Measurements from ENCODE around the gene TMEM132D. TPM values are rescaled to one million over a fixed set of nuclear protein-coding genes. Genes with fewer than 3 reads are reported as not detected.

The TMEM132D gene
- total RNA-seq, 2 donors from 2014 or later = not detected

GRCh38 chr12:129753586-129753985 lies 150.2 kb downstream of the TMEM132D start:
- Histone ChIP-seq H3K4me3 (no peak overlapping the region), H3K27ac (no peak overlapping the region), H3K4me1 (ENCODE audit: control insufficient read depth in 1 of 2, low read depth in 2 of 2) (no peaks in the 10 kb centered on the region), H3K9me3 (no peaks in the 10 kb centered on the region), H3K36me3 (no peaks in the 10 kb centered on the region), H3K27me3 (replicated peaks; ENCODE audit: insufficient read depth) (no peaks in the 10 kb centered on the region)
- ATAC-seq (ENCODE audit: insufficient number of reproducible peaks, low FRiP score, low read depth) (no peak), DNase-seq (ENCODE audit: low spot score) (no peak)
- TF ChIP-seq CTCF (IDR thresholded peaks at IDR 0.05) = no peak

GRCh38 chr12:129750421-129750820 lies 153.4 kb downstream of the TMEM132D start:
- Histone ChIP-seq H3K27ac (no peak overlapping the region), H3K4me1 (ENCODE audit: control insufficient read depth in 1 of 2, low read depth in 2 of 2) (no peaks in the 10 kb centered on the region), H3K36me3 (no peaks in the 10 kb centered on the region), H3K4me3 (no peak overlapping the region), H3K27me3 (replicated peaks; ENCODE audit: insufficient read depth) (no peaks in the 10 kb centered on the region), H3K9me3 (no peaks in the 10 kb centered on the region)
- DNase-seq (ENCODE audit: low spot score) (no peak), ATAC-seq (ENCODE audit: insufficient number of reproducible peaks, low FRiP score, low read depth) (no peak)
- no peak for TF ChIP-seq CTCF (IDR thresholded peaks at IDR 0.05)

- no peak overlapping the region for H3K4me3 ChIP-seq
- DNase-seq (ENCODE audit: low spot score) = no peak
- H3K4me1 ChIP-seq (ENCODE audit: control insufficient read depth in 1 of 2, low read depth in 2 of 2) = no peaks in the 10 kb centered on the region
- H3K27ac ChIP-seq = no peak overlapping the region
- no peak for ATAC-seq (ENCODE audit: insufficient number of reproducible peaks, low FRiP score, low read depth)
- H3K36me3 ChIP-seq = no peaks in the 10 kb centered on the region
- no peaks in the 10 kb centered on the region for H3K27me3 ChIP-seq (replicated peaks; ENCODE audit: insufficient read depth)
- H3K9me3 ChIP-seq = no peaks in the 10 kb centered on the region
- TF ChIP-seq CTCF (IDR thresholded peaks at IDR 0.05) = no peak
Measured at GRCh38 chr12:129746318-129746717, 157.5 kb downstream of the TMEM132D start.

DNA sequence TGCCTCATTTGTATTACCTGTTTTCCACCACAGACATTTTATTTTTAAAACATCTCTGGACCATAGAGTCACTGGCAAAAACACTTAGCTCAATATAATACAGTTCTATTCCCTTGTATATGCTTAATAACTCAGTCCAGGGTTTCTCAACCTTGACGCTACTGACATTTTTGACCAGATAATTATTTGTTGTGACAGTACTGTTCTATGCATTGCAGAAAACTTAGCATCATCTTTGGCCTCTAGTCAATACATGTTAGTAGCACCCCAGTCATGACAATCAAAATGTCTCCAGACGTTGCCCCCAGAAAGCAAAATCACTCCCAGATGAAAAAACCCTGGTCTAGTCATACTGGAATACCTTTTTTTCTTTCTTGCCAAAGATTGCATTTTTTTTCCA lies 174.7 kb downstream of the TMEM132D start:
- no peak for TF ChIP-seq CTCF (IDR thresholded peaks at IDR 0.05)
- Histone ChIP-seq H3K27ac (no peak overlapping the region), H3K27me3 (replicated peaks; ENCODE audit: insufficient read depth) (no peaks in the 10 kb centered on the region), H3K4me1 (ENCODE audit: control insufficient read depth in 1 of 2, low read depth in 2 of 2) (no peaks in the 10 kb centered on the region), H3K4me3 (no peak overlapping the region), H3K9me3 (no peaks in the 10 kb centered on the region), H3K36me3 (no peaks in the 10 kb centered on the region)
- no peak for DNase-seq (ENCODE audit: low spot score)
- ATAC-seq (ENCODE audit: insufficient number of reproducible peaks, low FRiP score, low read depth) = no peak

DNA sequence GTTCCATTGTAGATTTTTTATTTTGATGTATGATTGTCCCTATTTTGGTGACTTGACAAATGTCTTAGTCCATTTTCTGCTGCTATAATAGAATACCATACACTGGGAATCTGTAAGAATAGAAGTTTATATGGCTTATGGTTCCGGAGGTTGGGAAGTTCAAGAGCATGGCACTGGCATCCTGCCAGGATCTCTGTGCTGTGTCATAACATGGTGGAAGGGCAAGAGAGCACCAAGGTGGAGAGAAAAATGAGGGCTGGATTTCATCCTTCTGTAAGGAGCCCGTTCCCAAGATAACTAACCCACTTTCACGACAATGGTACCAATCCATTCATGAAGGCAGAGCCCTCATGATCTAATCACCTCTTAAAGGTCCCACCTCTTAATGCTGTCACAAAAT lies 176.7 kb downstream of the TMEM132D start:
- Histone ChIP-seq H3K36me3 (no peaks in the 10 kb centered on the region), H3K4me3 (no peak overlapping the region), H3K4me1 (ENCODE audit: control insufficient read depth in 1 of 2, low read depth in 2 of 2) (no peaks in the 10 kb centered on the region), H3K9me3 (no peaks in the 10 kb centered on the region), H3K27me3 (replicated peaks; ENCODE audit: insufficient read depth) (no peaks in the 10 kb centered on the region), H3K27ac (no peak overlapping the region)
- no peak for TF ChIP-seq CTCF (IDR thresholded peaks at IDR 0.05)
- DNase-seq (ENCODE audit: low spot score) = no peak
- no peak for ATAC-seq (ENCODE audit: insufficient number of reproducible peaks, low FRiP score, low read depth)

Measured in thoracic aorta (tissue), 2 donors.